Measurements from ENCODE around the gene PPP6R2. TPM values are rescaled to one million over a fixed set of nuclear protein-coding genes. Genes with fewer than 3 reads are reported as not detected.

Gene PPP6R2
- total and polyA plus RNA-seq, 9 of the 15 experiments (the other 6 are each of a cell fraction or from before 2014, with no cell fraction given), result 0.32 to 39.8 (median 21.4) TPM

- TF ChIP-seq RCOR1 (IDR thresholded peaks at IDR 0.05; ENCODE audit: borderline replicate concordance in 1 of 2, low read depth in 2 of 2, low read length in 2 of 2) (no peak), BRD9 (IDR thresholded peaks at IDR 0.05; ENCODE audit: low read depth, partially characterized antibody) (no peak), KAT8 (IDR thresholded peaks at IDR 0.05; ENCODE audit: low read depth) (no peak), MNT (conservative IDR thresholded peaks at IDR 0.05) (no peak; a peak in 1 of 4 replicates), PHB (CRISPR knock-in tag; IDR thresholded peaks at IDR 0.05) (no peak), RBM15 (IDR thresholded peaks at IDR 0.05; ENCODE audit: insufficient read depth, low read length) (no peak), ZZZ3 (IDR thresholded peaks at IDR 0.05) (no peak), MED1 (CRISPR knock-in tag; IDR thresholded peaks at IDR 0.05; ENCODE audit: borderline replicate concordance) (no peak), ASH1L (IDR thresholded peaks at IDR 0.05; ENCODE audit: borderline replicate concordance, low read depth, partially characterized antibody) (no peak), ETV1 (tag; conservative IDR thresholded peaks at IDR 0.05; ENCODE audit: low read depth) (no peak), E2F3 (CRISPR knock-in tag; IDR thresholded peaks at IDR 0.05) (0 out of 2 replicates have a peak, but pooled peaks have one; percentile 23), ZNF354B (CRISPR knock-in tag; IDR thresholded peaks at IDR 0.05) (no peak), TRIM28 (IDR thresholded peaks at IDR 0.05) (no peak), ZNF224 (CRISPR knock-in tag; IDR thresholded peaks at IDR 0.05) (no peak)
- TF ChIP-seq, protein P1, sequence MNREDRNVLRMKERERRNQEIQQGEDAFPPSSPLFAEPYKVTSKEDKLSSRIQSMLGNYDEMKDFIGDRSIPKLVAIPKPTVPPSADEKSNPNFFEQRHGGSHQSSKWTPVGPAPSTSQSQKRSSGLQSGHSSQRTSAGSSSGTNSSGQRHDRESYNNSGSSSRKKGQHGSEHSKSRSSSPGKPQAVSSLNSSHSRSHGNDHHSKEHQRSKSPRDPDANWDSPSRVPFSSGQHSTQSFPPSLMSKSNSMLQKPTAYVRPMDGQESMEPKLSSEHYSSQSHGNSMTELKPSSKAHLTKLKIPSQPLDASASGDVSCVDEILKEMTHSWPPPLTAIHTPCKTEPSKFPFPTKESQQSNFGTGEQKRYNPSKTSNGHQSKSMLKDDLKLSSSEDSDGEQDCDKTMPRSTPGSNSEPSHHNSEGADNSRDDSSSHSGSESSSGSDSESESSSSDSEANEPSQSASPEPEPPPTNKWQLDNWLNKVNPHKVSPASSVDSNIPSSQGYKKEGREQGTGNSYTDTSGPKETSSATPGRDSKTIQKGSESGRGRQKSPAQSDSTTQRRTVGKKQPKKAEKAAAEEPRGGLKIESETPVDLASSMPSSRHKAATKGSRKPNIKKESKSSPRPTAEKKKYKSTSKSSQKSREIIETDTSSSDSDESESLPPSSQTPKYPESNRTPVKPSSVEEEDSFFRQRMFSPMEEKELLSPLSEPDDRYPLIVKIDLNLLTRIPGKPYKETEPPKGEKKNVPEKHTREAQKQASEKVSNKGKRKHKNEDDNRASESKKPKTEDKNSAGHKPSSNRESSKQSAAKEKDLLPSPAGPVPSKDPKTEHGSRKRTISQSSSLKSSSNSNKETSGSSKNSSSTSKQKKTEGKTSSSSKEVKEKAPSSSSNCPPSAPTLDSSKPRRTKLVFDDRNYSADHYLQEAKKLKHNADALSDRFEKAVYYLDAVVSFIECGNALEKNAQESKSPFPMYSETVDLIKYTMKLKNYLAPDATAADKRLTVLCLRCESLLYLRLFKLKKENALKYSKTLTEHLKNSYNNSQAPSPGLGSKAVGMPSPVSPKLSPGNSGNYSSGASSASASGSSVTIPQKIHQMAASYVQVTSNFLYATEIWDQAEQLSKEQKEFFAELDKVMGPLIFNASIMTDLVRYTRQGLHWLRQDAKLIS (CRISPR knock-in tag; IDR thresholded peaks at IDR 0.05), result no peak
- TF ChIP-seq, protein P2, sequence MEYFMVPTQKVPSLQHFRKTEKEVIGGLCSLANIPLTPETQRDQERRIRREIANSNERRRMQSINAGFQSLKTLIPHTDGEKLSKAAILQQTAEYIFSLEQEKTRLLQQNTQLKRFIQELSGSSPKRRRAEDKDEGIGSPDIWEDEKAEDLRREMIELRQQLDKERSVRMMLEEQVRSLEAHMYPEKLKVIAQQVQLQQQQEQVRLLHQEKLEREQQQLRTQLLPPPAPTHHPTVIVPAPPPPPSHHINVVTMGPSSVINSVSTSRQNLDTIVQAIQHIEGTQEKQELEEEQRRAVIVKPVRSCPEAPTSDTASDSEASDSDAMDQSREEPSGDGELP (CRISPR knock-in tag; IDR thresholded peaks at IDR 0.05; ENCODE audit: borderline replicate concordance), result peak; percentile 5; the same call in 1 of the 2 replicates
- TF ChIP-seq, protein P3, sequence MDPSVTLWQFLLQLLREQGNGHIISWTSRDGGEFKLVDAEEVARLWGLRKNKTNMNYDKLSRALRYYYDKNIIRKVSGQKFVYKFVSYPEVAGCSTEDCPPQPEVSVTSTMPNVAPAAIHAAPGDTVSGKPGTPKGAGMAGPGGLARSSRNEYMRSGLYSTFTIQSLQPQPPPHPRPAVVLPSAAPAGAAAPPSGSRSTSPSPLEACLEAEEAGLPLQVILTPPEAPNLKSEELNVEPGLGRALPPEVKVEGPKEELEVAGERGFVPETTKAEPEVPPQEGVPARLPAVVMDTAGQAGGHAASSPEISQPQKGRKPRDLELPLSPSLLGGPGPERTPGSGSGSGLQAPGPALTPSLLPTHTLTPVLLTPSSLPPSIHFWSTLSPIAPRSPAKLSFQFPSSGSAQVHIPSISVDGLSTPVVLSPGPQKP (CRISPR knock-in tag; IDR thresholded peaks at IDR 0.05), result no peak
Observed at GRCh38 chr22:50327711-50328019, 15.5 kb upstream of the PPP6R2 start (continued).
